Hepatocyte (in vitro differentiated cells): ENCODE data around the gene MGAT4A. TPM values are rescaled to one million over a fixed set of nuclear protein-coding genes. Genes with fewer than 3 reads are reported as not detected.
A peak's percentile ranks its signal among the peaks of the same experiment; 100 is the strongest.

Experiments
- DNase-seq: peaks from one replicate; pipeline ENCODE4 v3.0.0-alpha.2; 2016; ENCODE audit warnings: low spot score
- H2AFZ ChIP-seq: fragments of 200-600 bp; sonication (generic); 2 replicates; pipeline ENCODE4 v1.6.0; 2016; ENCODE audit warnings: antibody characterized with exemption, mild to moderate bottlenecking
- H3K27ac ChIP-seq: fragments of 200-600 bp; sonication (generic); 2 replicates; pipeline ENCODE4 v1.5.1; 2016; ENCODE audit warnings: mild to moderate bottlenecking
- H3K27me3 ChIP-seq: fragments of 200-600 bp; sonication (generic); 2 replicates; pipeline ENCODE4 v1.6.1; 2016
- H3K36me3 ChIP-seq: fragments of 200-600 bp; sonication (generic); replicated peaks from 2 replicates; pipeline ENCODE4 v1.5.1; 2016; ENCODE audit warnings: low read depth; ENCODE audit not compliant: insufficient read depth
- H3K4me1 ChIP-seq: fragments of 200-600 bp; sonication (generic); 2 replicates; pipeline ENCODE4 v1.5.1; 2016; ENCODE audit warnings: mild to moderate bottlenecking, moderate library complexity; ENCODE audit not compliant: insufficient read depth
- H3K4me2 ChIP-seq: fragments of 200-600 bp; sonication (generic); 2 replicates; pipeline ENCODE4 v1.6.0; 2016
- H3K4me3 ChIP-seq: fragments of 200-600 bp; sonication (generic); 2 replicates; pipeline ENCODE4 v1.5.1; 2016; ENCODE audit warnings: mild to moderate bottlenecking
- H3K79me2 ChIP-seq: fragments of 200-600 bp; sonication (generic); 2 replicates; pipeline ENCODE4 v1.6.0; 2017; ENCODE audit warnings: mild to moderate bottlenecking
- H3K9me2 ChIP-seq: fragments of 200-600 bp; sonication (generic); replicated peaks from 2 replicates; pipeline ENCODE4 v1.6.0; 2017; ENCODE audit warnings: mild to moderate bottlenecking; ENCODE audit not compliant: insufficient read depth
- H3K9me3 ChIP-seq: fragments of 200-600 bp; sonication (generic); 2 replicates; pipeline ENCODE4 v1.5.1; 2016; ENCODE audit warnings: low read depth, mild to moderate bottlenecking
- H4K20me1 ChIP-seq: fragments of 200-600 bp; sonication (generic); 2 replicates; pipeline ENCODE4 v1.6.0; 2016; ENCODE audit warnings: mild to moderate bottlenecking; ENCODE audit not compliant: insufficient read depth, poor library complexity, severe bottlenecking
- EZH2 ChIP-seq: fragments of 200-600 bp; sonication (generic); IDR thresholded peaks from 2 replicates; pipeline ENCODE4 v1.6.1; 2016; ENCODE audit warnings: antibody characterized with exemption, mild to moderate bottlenecking, borderline replicate concordance
- EZH2phosphoT487 ChIP-seq: fragments of 200-600 bp; sonication (generic); IDR thresholded peaks from one replicate; pipeline ENCODE4 v1.6.1; 2018; ENCODE audit warnings: antibody characterized with exemption, mild to moderate bottlenecking, low read depth, moderate library complexity; ENCODE audit not compliant: unreplicated experiment, severe bottlenecking
- WGBS: methylation state at CpG from one replicate; pipeline ENCODE4 v1.1.6; 2016; ENCODE audit warnings: low lambda C conversion rate; ENCODE audit errors: missing lambda C conversion rate; 5-methylcytosine and 5-hydroxymethylcytosine counted together
- polyA plus RNA-seq: library from polyadenylated mRNA; unstranded; fragments of >200 nt; fragmentation: Nextera tagmentation; extraction: Ambion mirVana; gene quantifications from 2 replicates; pipeline ENCODE4 v1.2.1, GENCODE V29; 2016
- total RNA-seq: library from RNA; depleted of rRNA; stranded (reverse); fragments of >200 nt; gene quantifications from 2 replicates; pipeline ENCODE4 v1.2.3, GENCODE V29; 2014
- TF ChIP-seq, protein P1 (sequence below): fragments of 200-600 bp; sonication (generic); IDR thresholded peaks from 2 replicates; pipeline ENCODE4 v1.5.1; 2016; ENCODE audit warnings: antibody characterized with exemption, mild to moderate bottlenecking; ENCODE audit not compliant: poor library complexity

The MGAT4A gene
- total and polyA plus RNA-seq, 2 experiments from 2014 or later, result 10.1 to 21.6 TPM

DNA sequence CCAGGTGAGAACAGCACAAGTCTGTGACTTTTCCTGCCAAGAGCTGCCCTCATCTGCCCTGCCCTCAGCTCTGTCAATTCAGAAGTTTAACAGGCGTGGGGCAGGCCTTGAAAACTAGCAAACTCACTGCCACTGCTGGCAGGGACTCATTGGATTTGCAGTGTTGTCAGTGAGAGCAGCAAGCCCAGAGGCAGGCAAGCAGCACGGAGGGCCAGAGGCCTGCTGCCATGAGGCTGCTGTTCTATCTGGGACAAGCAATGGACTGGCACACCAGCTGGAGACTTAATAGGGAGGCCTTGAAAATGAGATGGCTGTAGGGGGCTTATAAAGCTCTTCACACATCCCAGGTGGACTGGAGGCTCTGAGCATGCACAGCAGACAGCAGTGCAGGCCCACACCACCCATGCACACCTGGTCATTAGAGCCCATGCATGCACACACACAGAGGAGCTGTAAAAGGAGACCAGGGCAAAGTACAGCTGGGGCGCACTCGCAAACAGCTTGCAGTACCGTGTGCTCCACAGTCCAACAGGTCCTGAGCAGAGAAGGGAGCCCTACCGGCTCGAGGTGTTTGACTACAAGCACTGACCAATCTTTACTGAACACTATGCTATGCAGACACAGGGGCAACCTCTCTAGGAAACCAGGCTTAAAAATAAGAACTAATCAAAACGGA is 28.7 kb downstream of the MGAT4A start:
- Histone ChIP-seq H3K27me3 (no peaks in the 10 kb centered on the region), H3K4me1 (peaks cover 36% of the 10 kb centered on the region), H4K20me1 (no peaks in the 10 kb centered on the region), H3K9me2 (no peaks in the 10 kb centered on the region), H2AFZ (no peak overlapping the region), H3K4me3 (no peak overlapping the region), H3K27ac (peak overlapping the region; percentile 58), H3K9me3 (no peaks in the 10 kb centered on the region), H3K79me2 (peaks cover 20% of the 10 kb centered on the region), H3K4me2 (peak overlapping the region; percentile 62), H3K36me3 (no peaks in the 10 kb centered on the region)
- 40% methylated on average over 8 of the region's 8 CpGs for WGBS
- DNase-seq, result peak; percentile 73
- no peak for TF ChIP-seq EZH2
- TF ChIP-seq, protein P1, sequence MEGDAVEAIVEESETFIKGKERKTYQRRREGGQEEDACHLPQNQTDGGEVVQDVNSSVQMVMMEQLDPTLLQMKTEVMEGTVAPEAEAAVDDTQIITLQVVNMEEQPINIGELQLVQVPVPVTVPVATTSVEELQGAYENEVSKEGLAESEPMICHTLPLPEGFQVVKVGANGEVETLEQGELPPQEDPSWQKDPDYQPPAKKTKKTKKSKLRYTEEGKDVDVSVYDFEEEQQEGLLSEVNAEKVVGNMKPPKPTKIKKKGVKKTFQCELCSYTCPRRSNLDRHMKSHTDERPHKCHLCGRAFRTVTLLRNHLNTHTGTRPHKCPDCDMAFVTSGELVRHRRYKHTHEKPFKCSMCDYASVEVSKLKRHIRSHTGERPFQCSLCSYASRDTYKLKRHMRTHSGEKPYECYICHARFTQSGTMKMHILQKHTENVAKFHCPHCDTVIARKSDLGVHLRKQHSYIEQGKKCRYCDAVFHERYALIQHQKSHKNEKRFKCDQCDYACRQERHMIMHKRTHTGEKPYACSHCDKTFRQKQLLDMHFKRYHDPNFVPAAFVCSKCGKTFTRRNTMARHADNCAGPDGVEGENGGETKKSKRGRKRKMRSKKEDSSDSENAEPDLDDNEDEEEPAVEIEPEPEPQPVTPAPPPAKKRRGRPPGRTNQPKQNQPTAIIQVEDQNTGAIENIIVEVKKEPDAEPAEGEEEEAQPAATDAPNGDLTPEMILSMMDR, result no peak
- TF ChIP-seq EZH2phosphoT487, result no peak

DNA sequence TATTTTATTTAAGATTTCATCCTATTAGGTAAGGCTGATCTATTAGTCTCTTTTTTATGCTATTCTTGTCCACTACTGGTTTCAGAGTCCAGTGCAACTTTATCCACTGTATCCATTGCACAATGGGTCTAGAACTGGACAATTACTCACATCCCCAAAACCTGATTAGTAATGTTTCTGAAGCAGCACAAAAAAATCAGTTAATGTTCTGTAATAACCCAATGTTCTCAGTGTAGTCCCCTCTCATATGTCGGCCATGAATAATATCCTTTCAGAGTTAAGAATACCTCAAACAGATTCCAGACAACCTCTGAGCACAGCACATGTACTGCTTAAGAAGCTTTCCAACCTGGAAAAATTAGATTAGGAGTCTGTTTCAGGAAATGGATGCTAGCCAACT is 29.7 kb downstream of the MGAT4A start:
- 62% methylated on average over 1 of the region's 1 CpG for WGBS
- Histone ChIP-seq H3K4me1 (peaks cover 36% of the 10 kb centered on the region), H3K9me3 (no peaks in the 10 kb centered on the region), H3K27me3 (no peaks in the 10 kb centered on the region), H3K36me3 (no peaks in the 10 kb centered on the region), H3K79me2 (peaks cover 15% of the 10 kb centered on the region), H4K20me1 (no peaks in the 10 kb centered on the region), H3K9me2 (no peaks in the 10 kb centered on the region), H3K4me3 (no peak overlapping the region), H3K4me2 (no peak overlapping the region), H2AFZ (no peak overlapping the region), H3K27ac (peak overlapping the region; percentile 58)
- DNase-seq, result no peak
- TF ChIP-seq, protein P1, result no peak
- no peak for TF ChIP-seq EZH2
- no peak for TF ChIP-seq EZH2phosphoT487

DNA sequence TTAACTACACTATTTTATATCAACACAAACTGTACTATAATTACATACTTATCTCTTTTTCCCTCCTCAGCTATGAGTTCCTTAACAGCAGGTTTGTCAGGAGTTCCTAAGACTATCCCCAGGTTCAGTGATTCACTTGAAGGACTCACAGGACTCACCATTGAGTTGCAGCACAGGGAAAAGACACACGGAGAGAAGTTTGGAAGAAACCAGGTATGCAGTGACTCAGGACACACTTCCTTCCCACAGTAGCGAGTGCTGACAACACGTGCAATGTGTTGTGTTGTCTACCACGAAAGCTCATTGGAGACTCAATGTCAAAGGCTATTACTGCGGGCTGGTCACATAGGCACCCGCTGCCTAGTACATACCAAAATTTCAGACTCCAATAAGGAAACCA is 32.0 kb downstream of the MGAT4A start:
- Histone ChIP-seq H3K4me1 (peaks cover 26% of the 10 kb centered on the region), H3K27ac (no peak overlapping the region)
- 89% methylated on average over 6 of the region's 6 CpGs for WGBS

More for the DNA sequence above, 32.0 kb downstream of the MGAT4A start:
- TF ChIP-seq, protein P1, result no peak
- TF ChIP-seq EZH2 (no peak), EZH2phosphoT487 (no peak)
- H3K79me2 ChIP-seq, result peaks cover 23% of the 10 kb centered on the region
- no peaks in the 10 kb centered on the region for H3K36me3 ChIP-seq
- H3K9me2 ChIP-seq, result no peaks in the 10 kb centered on the region
- H3K4me3 ChIP-seq, result no peak overlapping the region
- no peaks in the 10 kb centered on the region for H4K20me1 ChIP-seq
- no peaks in the 10 kb centered on the region for H3K27me3 ChIP-seq
- no peak for DNase-seq
- no peak overlapping the region for H2AFZ ChIP-seq
- no peak overlapping the region for H3K4me2 ChIP-seq
- H3K9me3 ChIP-seq, result no peaks in the 10 kb centered on the region
